ENCODE measurements around the gene CD48.

- TF ChIP-seq CTCF (IDR thresholded peaks at IDR 0.05; ENCODE audit: borderline replicate concordance, extremely low read depth, low read length, poor library complexity, severe bottlenecking) = no peak
- no peak for TF ChIP-seq EZH2 (IDR thresholded peaks at IDR 0.05; ENCODE audit: borderline replicate concordance, low read depth, low read length, severe bottlenecking)
Measured at GRCh38 chr1:160723332-160723731, 11.7 kb upstream of the CD48 start.

All from DND-41 (cell line).